PC-9 (cell line): ENCODE data around the gene ZNF526. TPM values are rescaled to one million over a fixed set of nuclear protein-coding genes. Genes with fewer than 3 reads are reported as not detected.

Experiments
- BruUV-seq: library from RNA; stranded (reverse); fragments of 400-500 nt; replicated peaks from 2 replicates; lab custom pipeline; 2021; lab: Mats Ljungman, UMichigan
- CTCF ChIA-PET: fragments of 300-600 bp; sonication (Branson Sonifier 250); formaldehyde crosslinking; loops from one replicate; lab custom pipeline; 2022; ENCODE audit warnings: antibody characterized with exemption; lab: Charles Lee
- POLR2A ChIA-PET: fragments of 300-600 bp; sonication (Branson Sonifier 250); formaldehyde crosslinking; loops from one replicate; lab custom pipeline; 2022; ENCODE audit warnings: antibody characterized with exemption; ENCODE audit not compliant: unreplicated experiment; lab: Charles Lee
- DNase-seq, 2 experiments: peaks; one replicate each; pipeline versions ENCODE4 v3.0.0 to v3.0.0-alpha.2; 2015 to 2022; ENCODE audit warnings: mixed read lengths in 1 of 2
- H2AFZ ChIP-seq: fragments of 200-600 bp; sonication (generic); 2 replicates; pipeline ENCODE4 v1.8.1; 2017; ENCODE audit warnings: antibody characterized with exemption
- H3F3A ChIP-seq: fragments of 200-600 bp; sonication (generic); 2 replicates; pipeline ENCODE4 v1.8.1; 2017; ENCODE audit warnings: antibody characterized with exemption, mild to moderate bottlenecking, low read depth; ENCODE audit not compliant: insufficient read depth
- H3K27ac ChIP-seq: fragments of 200-600 bp; sonication (generic); 2 replicates; pipeline ENCODE4 v1.6.1; 2016; ENCODE audit warnings: mixed run types
- H3K27me3 ChIP-seq: fragments of 200-600 bp; sonication (generic); 2 replicates; pipeline ENCODE4 v1.6.1; 2016; ENCODE audit warnings: low read depth, mixed run types; ENCODE audit not compliant: insufficient read depth
- H3K36me3 ChIP-seq: fragments of 200-600 bp; sonication (generic); 2 replicates; pipeline ENCODE4 v1.6.1; 2016; ENCODE audit warnings: low read depth, mixed run types
- H3K4me1 ChIP-seq: fragments of 200-600 bp; sonication (generic); replicated peaks from 2 replicates; pipeline ENCODE4 v1.6.1; 2016; ENCODE audit warnings: mixed run types; ENCODE audit not compliant: insufficient read depth
- H3K4me2 ChIP-seq: fragments of 200-600 bp; sonication (generic); 2 replicates; pipeline ENCODE4 v1.6.1; 2017; ENCODE audit warnings: mixed run types
- H3K4me3 ChIP-seq: fragments of 200-600 bp; sonication (generic); 2 replicates; pipeline ENCODE4 v1.6.1; 2016; ENCODE audit warnings: mixed run types
- H3K79me2 ChIP-seq: fragments of 200-600 bp; sonication (generic); 2 replicates; pipeline ENCODE4 v1.6.1; 2017; ENCODE audit warnings: low read depth, mixed run types
- H3K9me2 ChIP-seq: fragments of 200-600 bp; sonication (generic); 2 replicates; pipeline ENCODE4 v1.8.1; 2017; ENCODE audit warnings: mild to moderate bottlenecking; ENCODE audit not compliant: insufficient read depth
- H3K9me3 ChIP-seq: fragments of 200-600 bp; sonication (generic); 2 replicates; pipeline ENCODE4 v1.8.1; 2016; ENCODE audit warnings: low read depth; ENCODE audit not compliant: insufficient read depth
- H4K20me1 ChIP-seq: fragments of 200-600 bp; sonication (generic); 2 replicates; pipeline ENCODE4 v1.8.1; 2017; ENCODE audit not compliant: insufficient read depth
- EZH2 ChIP-seq: fragments of 200-600 bp; sonication (generic); IDR thresholded peaks from 2 replicates; pipeline ENCODE4 v1.8.0; 2017; ENCODE audit warnings: antibody characterized with exemption, low read depth
- intact Hi-C: fragments of 100-400 bp; cut with micrococcal nuclease; formaldehyde crosslinking; loops from one replicate; pipeline ENCODE4 v1.10.0; 2022; ENCODE audit not compliant: unreplicated experiment
- total RNA-seq: library from RNA; stranded (reverse); gene quantifications from 2 replicates; pipeline ENCODE4 v1.2.3, GENCODE V29; 2021
- TF ChIP-seq, protein P1 (sequence below): fragments of 200-600 bp; sonication (generic); conservative IDR thresholded peaks from 2 replicates; pipeline ENCODE4 v1.6.1; 2017; ENCODE audit warnings: mixed run types, antibody characterized with exemption, mild to moderate bottlenecking, moderate library complexity

ZNF526 gene
- total RNA-seq, 1 experiment from 2014 or later = 13.4 TPM

DNA sequence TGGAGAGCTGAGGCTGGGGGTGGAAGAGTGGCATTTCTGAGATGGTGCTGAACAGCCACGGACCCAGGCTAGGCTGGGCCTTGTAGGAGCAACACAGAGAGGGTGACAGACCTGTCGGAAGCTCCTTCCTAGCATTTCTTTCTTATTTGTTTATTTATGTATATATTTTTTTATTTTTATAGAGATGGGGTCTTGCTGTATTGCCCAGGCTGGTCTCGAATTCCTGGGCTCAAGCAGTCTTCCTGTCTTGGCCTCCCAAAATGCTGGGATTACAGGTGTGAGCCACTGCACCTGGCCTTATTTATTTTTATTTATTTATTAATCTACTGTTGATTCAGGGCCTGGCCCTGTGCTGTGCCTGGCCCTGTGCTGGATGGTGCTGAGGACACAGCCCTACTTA, 55.4 kb downstream of the ZNF526 start:
- H3K27ac ChIP-seq = no peak overlapping the region
- POLR2A ChIA-PET = no interaction called here

DNA sequence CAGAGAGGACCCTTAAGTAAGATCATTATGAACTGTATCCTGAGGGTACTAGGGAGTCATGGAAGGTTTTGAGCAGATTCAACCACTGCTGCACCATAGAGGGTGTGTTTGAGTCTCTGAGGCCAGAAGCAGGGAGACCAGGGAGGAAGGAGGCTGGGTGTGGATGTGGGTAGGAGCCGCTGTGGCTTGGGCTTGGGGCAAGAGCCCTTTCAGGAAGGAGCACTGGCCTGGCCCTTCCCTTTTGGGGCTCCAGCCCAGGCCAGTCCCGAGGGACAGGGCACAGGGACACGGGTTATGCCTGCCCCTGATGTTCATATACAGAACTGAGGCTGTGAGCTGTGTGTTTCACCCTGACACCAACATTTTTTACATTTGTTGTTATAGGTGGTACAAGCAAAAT, 56.2 kb downstream of the ZNF526 start:
- no peak for DNase-seq
- Histone ChIP-seq H3K27me3 (no peaks in the 10 kb centered on the region), H3F3A (peaks cover 17% of the 10 kb centered on the region; the same call in 1 of the 2 replicates), H3K9me3 (no peaks in the 10 kb centered on the region), H3K4me3 (no peak overlapping the region), H3K36me3 (no peaks in the 10 kb centered on the region; the same call in 1 of the 2 replicates), H3K27ac (no peak overlapping the region), H3K4me1 (peaks cover 12% of the 10 kb centered on the region), H2AFZ (no peak overlapping the region), H3K79me2 (0 out of 2 replicates have a peak, but pooled peaks cover 3% of the 10 kb centered on the region), H3K4me2 (no peak overlapping the region), H4K20me1 (no peaks in the 10 kb centered on the region; the same call in 1 of the 2 replicates), H3K9me2 (no peaks in the 10 kb centered on the region)
- intact Hi-C loops = no loop called here
- CTCF ChIA-PET = no interaction called here
- POLR2A ChIA-PET = no interaction called here
- no peak for TF ChIP-seq EZH2
- TF ChIP-seq, protein P1, sequence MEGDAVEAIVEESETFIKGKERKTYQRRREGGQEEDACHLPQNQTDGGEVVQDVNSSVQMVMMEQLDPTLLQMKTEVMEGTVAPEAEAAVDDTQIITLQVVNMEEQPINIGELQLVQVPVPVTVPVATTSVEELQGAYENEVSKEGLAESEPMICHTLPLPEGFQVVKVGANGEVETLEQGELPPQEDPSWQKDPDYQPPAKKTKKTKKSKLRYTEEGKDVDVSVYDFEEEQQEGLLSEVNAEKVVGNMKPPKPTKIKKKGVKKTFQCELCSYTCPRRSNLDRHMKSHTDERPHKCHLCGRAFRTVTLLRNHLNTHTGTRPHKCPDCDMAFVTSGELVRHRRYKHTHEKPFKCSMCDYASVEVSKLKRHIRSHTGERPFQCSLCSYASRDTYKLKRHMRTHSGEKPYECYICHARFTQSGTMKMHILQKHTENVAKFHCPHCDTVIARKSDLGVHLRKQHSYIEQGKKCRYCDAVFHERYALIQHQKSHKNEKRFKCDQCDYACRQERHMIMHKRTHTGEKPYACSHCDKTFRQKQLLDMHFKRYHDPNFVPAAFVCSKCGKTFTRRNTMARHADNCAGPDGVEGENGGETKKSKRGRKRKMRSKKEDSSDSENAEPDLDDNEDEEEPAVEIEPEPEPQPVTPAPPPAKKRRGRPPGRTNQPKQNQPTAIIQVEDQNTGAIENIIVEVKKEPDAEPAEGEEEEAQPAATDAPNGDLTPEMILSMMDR = no peak
- no TSS peak for BruUV-seq

More for the DNA sequence above, 55.4 kb downstream of the ZNF526 start:
- Histone ChIP-seq H3K79me2 (peaks cover 8% of the 10 kb centered on the region), H3K4me2 (no peak overlapping the region), H3K27me3 (no peaks in the 10 kb centered on the region), H3K4me3 (no peak overlapping the region), H2AFZ (no peak overlapping the region), H3K36me3 (no peaks in the 10 kb centered on the region; the same call in 1 of the 2 replicates), H3F3A (peaks cover 17% of the 10 kb centered on the region; the same call in 1 of the 2 replicates), H3K9me3 (no peaks in the 10 kb centered on the region), H4K20me1 (no peaks in the 10 kb centered on the region; the same call in 1 of the 2 replicates), H3K4me1 (peaks cover 10% of the 10 kb centered on the region), H3K9me2 (no peaks in the 10 kb centered on the region)
- DNase-seq = no peak
- TF ChIP-seq, protein P1 = no peak
- no peak for TF ChIP-seq EZH2
- CTCF ChIA-PET = no interaction called here
- no TSS peak for BruUV-seq
- intact Hi-C loops = no loop called here

DNA sequence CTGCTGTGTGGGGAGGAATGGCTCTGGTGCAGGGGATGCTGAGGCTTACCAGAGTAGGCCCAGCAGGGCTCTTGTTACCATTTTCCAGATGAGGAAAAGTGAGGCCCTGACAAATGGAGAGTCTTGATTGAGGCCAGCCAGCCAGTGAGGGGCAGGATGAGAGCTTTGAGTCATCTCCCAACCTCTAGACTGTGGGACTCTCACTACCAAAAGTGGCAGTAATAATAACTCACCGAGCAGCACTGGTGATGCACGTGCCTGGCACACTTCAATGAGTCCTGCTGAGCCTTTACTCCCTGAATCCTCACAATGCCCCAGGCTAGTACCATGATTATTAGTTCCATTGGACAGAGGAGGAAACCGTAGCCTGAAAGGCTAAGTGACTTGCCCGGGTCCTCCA, 56.7 kb downstream of the ZNF526 start:
- no peaks in the 10 kb centered on the region; the same call in 1 of the 2 replicates for H3K36me3 ChIP-seq
- no peak overlapping the region for H3K4me2 ChIP-seq
- no peak for TF ChIP-seq EZH2
- no peak overlapping the region for H2AFZ ChIP-seq
- H3K4me1 ChIP-seq = peaks cover 18% of the 10 kb centered on the region
- H3K4me3 ChIP-seq = no peak overlapping the region
- H3K27me3 ChIP-seq = no peaks in the 10 kb centered on the region
- BruUV-seq = no TSS peak
- ChIA-PET POLR2A (no interaction called here), CTCF (interaction anchor here (0.6 kb wide), 1 partner anchor 26 kb away, joined by 8 read pairs; no protein-coding TSS in a partner anchor)
- H3K27ac ChIP-seq = no peak overlapping the region
- intact Hi-C loops = no loop called here
- no peak for DNase-seq
- no peaks in the 10 kb centered on the region for H3K9me3 ChIP-seq
- peaks cover 20% of the 10 kb centered on the region; the same call in 1 of the 2 replicates for H3F3A ChIP-seq
- H3K9me2 ChIP-seq = no peaks in the 10 kb centered on the region
- H4K20me1 ChIP-seq = no peaks in the 10 kb centered on the region; the same call in 1 of the 2 replicates
- no peaks in the 10 kb centered on the region for H3K79me2 ChIP-seq

Other genes starting within 250 kb of the ZNF526 start
- gene ATP1A3, start 226.1 kb upstream of the ZNF526 start, total RNA-seq = not detected in 2 replicates
- 0.96 and 1.1 TPM in 2 replicates for gene GRIK5, start 150.1 kb upstream of the ZNF526 start, total RNA-seq
- gene ZNF574, start 144.1 kb upstream of the ZNF526 start, total RNA-seq = 19.4 and 21.6 TPM in 2 replicates
- gene POU2F2, start 87.9 kb upstream of the ZNF526 start, total RNA-seq = 2.9 and 3.5 TPM in 2 replicates
- 45.6 and 49.6 TPM in 2 replicates for gene DEDD2, start 2.6 kb upstream of the ZNF526 start, total RNA-seq
- gene GSK3A, start 22.3 kb downstream of the ZNF526 start, total RNA-seq = 37.4 and 44.6 TPM in 2 replicates
- 57.4 and 79.1 TPM in 2 replicates for gene ERF, start 34.8 kb downstream of the ZNF526 start, total RNA-seq
- gene CIC, start 48.9 kb downstream of the ZNF526 start, total RNA-seq = 58.1 and 60.7 TPM in 2 replicates
- gene PRR19, start 81.8 kb downstream of the ZNF526 start, total RNA-seq = 0.85 and 1.1 TPM in 2 replicates
- gene PAFAH1B3, start 82.3 kb downstream of the ZNF526 start, total RNA-seq = 70.2 and 90.1 TPM in 2 replicates
- gene TMEM145, start 93.0 kb downstream of the ZNF526 start, total RNA-seq = 1.2 and 1.7 TPM in 2 replicates
- gene MEGF8, start 105.3 kb downstream of the ZNF526 start, total RNA-seq = 40.6 and 49.0 TPM in 2 replicates
- gene CNFN, start 170.0 kb downstream of the ZNF526 start, total RNA-seq = 4.9 and 7.8 TPM in 2 replicates
- gene LIPE, start 207.1 kb downstream of the ZNF526 start, total RNA-seq = 10.7 and 12.7 TPM in 2 replicates
- gene CXCL17, start 222.6 kb downstream of the ZNF526 start, total RNA-seq = 0.41 TPM in 1 of 2 replicates, not detected in the other